ENCODE data around the gene ROR1. TPM values are rescaled to one million over a fixed set of nuclear protein-coding genes. Genes with fewer than 3 reads are reported as not detected.

The ROR1 gene
- total RNA-seq, 1 donor from 2014 or later: 6.7 TPM

- no peak for TF ChIP-seq CTCF (IDR thresholded peaks at IDR 0.05; ENCODE audit: unreplicated experiment)
- H3K4me3 Mint-ChIP-seq (ENCODE audit: unreplicated experiment): no peak overlapping the region
- no peaks in the 10 kb centered on the region for H3K27me3 Mint-ChIP-seq (ENCODE audit: unreplicated experiment)
- H3K9me3 Mint-ChIP-seq (ENCODE audit: unreplicated experiment): no peaks in the 10 kb centered on the region
- H3K4me1 Mint-ChIP-seq (ENCODE audit: unreplicated experiment): peaks cover 16% of the 10 kb centered on the region
- DNase-seq (ENCODE audit: low spot score): no peak
- no peak overlapping the region for H3K27ac Mint-ChIP-seq (ENCODE audit: unreplicated experiment)
- H3K36me3 Mint-ChIP-seq (ENCODE audit: low read depth, unreplicated experiment): no peaks in the 10 kb centered on the region
Observed at GRCh38 chr1:64036549-64036948, 262.7 kb downstream of the ROR1 start.

DNA sequence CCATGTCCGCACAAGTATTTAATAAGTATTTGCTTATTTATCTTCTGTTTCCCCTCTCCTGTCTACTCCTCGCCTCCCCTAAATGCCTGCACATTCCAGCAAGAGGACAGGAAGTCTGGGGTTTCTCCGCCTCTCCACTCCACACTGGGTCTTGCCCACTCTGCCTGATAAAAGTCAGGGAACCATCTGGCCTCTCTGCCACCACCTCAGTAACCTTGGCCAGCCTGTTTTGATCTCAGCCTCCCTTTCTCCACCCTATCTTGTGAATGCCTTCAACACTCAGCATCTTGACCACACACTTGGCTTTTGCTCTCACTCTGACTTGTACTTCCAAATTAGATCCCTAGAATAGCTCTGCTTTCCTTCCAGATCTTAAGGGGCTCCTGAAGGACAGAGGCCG, 264.3 kb downstream of the ROR1 start:
- no peak for DNase-seq (ENCODE audit: low spot score)
- Mint-ChIP-seq H3K4me3 (ENCODE audit: unreplicated experiment) (no peak overlapping the region), H3K9me3 (ENCODE audit: unreplicated experiment) (no peaks in the 10 kb centered on the region), H3K27ac (ENCODE audit: unreplicated experiment) (no peak overlapping the region), H3K36me3 (ENCODE audit: low read depth, unreplicated experiment) (no peaks in the 10 kb centered on the region), H3K27me3 (ENCODE audit: unreplicated experiment) (no peaks in the 10 kb centered on the region), H3K4me1 (ENCODE audit: unreplicated experiment) (peaks cover 19% of the 10 kb centered on the region)
- TF ChIP-seq CTCF (IDR thresholded peaks at IDR 0.05; ENCODE audit: unreplicated experiment): no peak

DNA sequence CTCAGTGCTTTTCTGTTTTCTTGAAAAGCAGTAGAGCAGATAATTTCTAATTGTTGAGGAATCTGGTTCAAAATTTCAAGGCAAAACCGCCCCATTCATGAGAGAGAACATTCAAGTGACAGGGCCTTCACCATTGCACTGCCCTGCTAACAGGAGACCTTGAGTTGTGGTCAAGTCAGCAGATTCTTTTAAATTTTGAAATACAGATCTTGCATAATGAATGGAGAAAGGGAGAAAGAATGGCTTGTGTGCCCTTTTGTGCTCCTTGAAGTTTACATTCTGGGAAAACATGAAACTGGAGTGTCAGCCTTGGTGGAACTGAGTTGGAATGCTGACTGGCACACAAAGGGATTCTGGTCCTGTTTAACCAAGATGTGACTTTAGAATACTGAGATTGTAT, 265.1 kb downstream of the ROR1 start:
- no peak overlapping the region for H3K4me3 Mint-ChIP-seq (ENCODE audit: unreplicated experiment)
- no peak for TF ChIP-seq CTCF (IDR thresholded peaks at IDR 0.05; ENCODE audit: unreplicated experiment)
- no peaks in the 10 kb centered on the region for H3K9me3 Mint-ChIP-seq (ENCODE audit: unreplicated experiment)
- peaks cover 19% of the 10 kb centered on the region for H3K4me1 Mint-ChIP-seq (ENCODE audit: unreplicated experiment)
- DNase-seq (ENCODE audit: low spot score): no peak
- H3K27ac Mint-ChIP-seq (ENCODE audit: unreplicated experiment): no peak overlapping the region
- no peaks in the 10 kb centered on the region for H3K27me3 Mint-ChIP-seq (ENCODE audit: unreplicated experiment)
- H3K36me3 Mint-ChIP-seq (ENCODE audit: low read depth, unreplicated experiment): no peaks in the 10 kb centered on the region

- Mint-ChIP-seq H3K4me1 (ENCODE audit: unreplicated experiment) (peaks cover 19% of the 10 kb centered on the region), H3K27ac (ENCODE audit: unreplicated experiment) (no peak overlapping the region), H3K9me3 (ENCODE audit: unreplicated experiment) (no peaks in the 10 kb centered on the region), H3K4me3 (ENCODE audit: unreplicated experiment) (no peak overlapping the region), H3K36me3 (ENCODE audit: low read depth, unreplicated experiment) (no peaks in the 10 kb centered on the region), H3K27me3 (ENCODE audit: unreplicated experiment) (no peaks in the 10 kb centered on the region)
- no peak for DNase-seq (ENCODE audit: low spot score)
- no peak for TF ChIP-seq CTCF (IDR thresholded peaks at IDR 0.05; ENCODE audit: unreplicated experiment)
Observed at GRCh38 chr1:64039390-64039926, 265.6 kb downstream of the ROR1 start.

DNA sequence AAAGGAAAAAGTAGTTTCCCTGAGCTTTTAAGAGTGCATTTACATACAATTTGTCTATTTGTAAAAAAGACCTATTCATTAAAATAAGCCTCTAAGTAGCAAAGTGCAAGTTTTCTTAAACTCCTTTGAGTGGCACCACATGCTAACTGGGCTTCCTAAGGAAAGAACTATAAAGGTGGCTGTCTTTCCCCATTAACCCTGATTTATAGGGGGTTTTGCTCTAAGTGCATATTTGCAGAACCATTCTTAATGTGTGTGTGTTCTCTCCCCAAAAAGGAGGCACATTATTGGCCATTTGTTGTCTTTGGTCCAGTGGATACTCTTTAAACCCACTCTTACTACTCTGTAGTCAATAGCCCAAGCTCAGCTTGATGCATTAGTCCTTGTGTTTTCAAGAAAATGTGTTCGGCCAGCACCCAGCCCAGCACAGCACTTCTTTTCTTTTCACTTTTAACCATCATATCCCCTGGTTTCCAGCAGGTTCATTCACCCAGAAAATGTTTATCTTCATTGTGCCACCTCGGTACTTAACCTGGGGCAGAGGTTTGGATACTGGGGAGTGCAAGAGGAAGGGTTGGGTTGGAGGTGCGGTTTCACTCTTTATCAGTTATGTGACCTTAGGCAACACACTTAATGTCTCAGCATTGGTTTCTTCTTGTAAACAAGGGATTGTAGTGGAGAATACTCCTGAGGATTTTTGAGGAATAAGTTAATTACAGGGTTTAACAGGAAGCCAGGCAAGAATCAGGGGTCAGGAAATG, 267.7 kb downstream of the ROR1 start:
- no peak for TF ChIP-seq CTCF (IDR thresholded peaks at IDR 0.05; ENCODE audit: unreplicated experiment)
- H3K27me3 Mint-ChIP-seq (ENCODE audit: unreplicated experiment): no peaks in the 10 kb centered on the region
- DNase-seq (ENCODE audit: low spot score): no peak
- H3K4me3 Mint-ChIP-seq (ENCODE audit: unreplicated experiment): no peak overlapping the region
- H3K27ac Mint-ChIP-seq (ENCODE audit: unreplicated experiment): no peak overlapping the region
- H3K9me3 Mint-ChIP-seq (ENCODE audit: unreplicated experiment): no peaks in the 10 kb centered on the region
- H3K4me1 Mint-ChIP-seq (ENCODE audit: unreplicated experiment): peaks cover 11% of the 10 kb centered on the region
- no peaks in the 10 kb centered on the region for H3K36me3 Mint-ChIP-seq (ENCODE audit: low read depth, unreplicated experiment)
